ENCODE results near the gene ATG9B. TPM values are rescaled to one million over a fixed set of nuclear protein-coding genes. Genes with fewer than 3 reads are reported as not detected.

Gene ATG9B
- total and polyA plus RNA-seq, 9 of the 15 experiments (the other 6 are each of a cell fraction or from before 2014, with no cell fraction given): 0.29 to 8.0 (median 2.1) TPM

DNA sequence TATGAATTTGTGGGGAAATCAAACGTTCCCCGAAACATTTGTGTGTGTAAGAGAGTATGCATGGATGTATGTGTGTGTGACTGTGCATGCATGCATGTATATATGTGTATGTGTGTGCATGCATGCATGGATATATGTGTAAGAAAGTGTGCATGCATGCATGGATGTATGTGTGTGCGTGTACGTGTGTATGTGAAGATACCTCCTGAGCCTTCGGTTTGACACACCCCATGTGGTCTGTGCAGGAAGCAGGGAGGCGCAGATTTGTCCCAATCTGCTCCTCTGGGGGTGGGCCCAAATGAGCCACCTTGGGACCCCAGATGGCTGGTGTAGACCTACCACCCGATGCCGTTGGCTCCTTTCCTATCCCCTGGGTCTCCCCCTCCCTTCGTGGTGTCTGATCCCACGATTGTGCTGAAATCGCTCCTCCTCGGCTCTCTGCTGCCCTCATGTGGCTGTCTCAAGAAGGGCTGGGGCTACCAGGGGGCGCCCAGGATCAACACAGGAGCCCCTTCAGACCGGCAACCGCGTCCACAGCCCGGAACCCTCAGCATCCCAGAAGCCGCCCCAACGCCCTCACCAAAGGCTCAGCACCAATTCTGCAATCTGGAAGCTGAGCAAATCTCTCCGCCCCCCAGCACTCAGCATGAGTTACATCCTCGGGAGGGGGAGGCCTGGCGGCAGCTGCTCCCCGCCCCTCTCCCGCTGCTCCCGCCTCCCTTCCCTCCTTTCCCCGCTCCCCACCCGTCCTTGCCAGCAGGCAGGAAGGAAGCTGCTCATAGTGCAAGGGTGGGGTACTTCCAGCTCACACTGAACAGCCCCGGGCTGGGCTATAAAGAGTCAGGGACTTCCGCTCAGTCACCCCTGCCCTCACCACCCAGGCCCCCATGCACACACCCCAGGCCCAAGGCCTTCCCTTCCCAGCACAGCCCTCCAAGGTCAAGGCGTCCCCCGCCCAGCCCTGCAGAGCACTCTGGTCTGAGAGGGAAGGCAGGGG, 35.8 kb downstream of the ATG9B start (continued):
- TF ChIP-seq TGIF2 (CRISPR knock-in tag; IDR thresholded peaks at IDR 0.05): no peak
- peak; percentile 31; the same call in 1 of the 2 replicates for TF ChIP-seq ARID1B (IDR thresholded peaks at IDR 0.05)
- TF ChIP-seq, protein P1, sequence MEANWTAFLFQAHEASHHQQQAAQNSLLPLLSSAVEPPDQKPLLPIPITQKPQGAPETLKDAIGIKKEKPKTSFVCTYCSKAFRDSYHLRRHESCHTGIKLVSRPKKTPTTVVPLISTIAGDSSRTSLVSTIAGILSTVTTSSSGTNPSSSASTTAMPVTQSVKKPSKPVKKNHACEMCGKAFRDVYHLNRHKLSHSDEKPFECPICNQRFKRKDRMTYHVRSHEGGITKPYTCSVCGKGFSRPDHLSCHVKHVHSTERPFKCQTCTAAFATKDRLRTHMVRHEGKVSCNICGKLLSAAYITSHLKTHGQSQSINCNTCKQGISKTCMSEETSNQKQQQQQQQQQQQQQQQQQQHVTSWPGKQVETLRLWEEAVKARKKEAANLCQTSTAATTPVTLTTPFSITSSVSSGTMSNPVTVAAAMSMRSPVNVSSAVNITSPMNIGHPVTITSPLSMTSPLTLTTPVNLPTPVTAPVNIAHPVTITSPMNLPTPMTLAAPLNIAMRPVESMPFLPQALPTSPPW (CRISPR knock-in tag; IDR thresholded peaks at IDR 0.05): peak; percentile 86
- TF ChIP-seq, protein P2, sequence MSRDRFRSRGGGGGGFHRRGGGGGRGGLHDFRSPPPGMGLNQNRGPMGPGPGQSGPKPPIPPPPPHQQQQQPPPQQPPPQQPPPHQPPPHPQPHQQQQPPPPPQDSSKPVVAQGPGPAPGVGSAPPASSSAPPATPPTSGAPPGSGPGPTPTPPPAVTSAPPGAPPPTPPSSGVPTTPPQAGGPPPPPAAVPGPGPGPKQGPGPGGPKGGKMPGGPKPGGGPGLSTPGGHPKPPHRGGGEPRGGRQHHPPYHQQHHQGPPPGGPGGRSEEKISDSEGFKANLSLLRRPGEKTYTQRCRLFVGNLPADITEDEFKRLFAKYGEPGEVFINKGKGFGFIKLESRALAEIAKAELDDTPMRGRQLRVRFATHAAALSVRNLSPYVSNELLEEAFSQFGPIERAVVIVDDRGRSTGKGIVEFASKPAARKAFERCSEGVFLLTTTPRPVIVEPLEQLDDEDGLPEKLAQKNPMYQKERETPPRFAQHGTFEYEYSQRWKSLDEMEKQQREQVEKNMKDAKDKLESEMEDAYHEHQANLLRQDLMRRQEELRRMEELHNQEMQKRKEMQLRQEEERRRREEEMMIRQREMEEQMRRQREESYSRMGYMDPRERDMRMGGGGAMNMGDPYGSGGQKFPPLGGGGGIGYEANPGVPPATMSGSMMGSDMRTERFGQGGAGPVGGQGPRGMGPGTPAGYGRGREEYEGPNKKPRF (IDR thresholded peaks at IDR 0.05; ENCODE audit: low read depth, low read length): no peak
- peak; percentile 60; the same call in 1 of the 2 replicates for TF ChIP-seq SMARCE1 (IDR thresholded peaks at IDR 0.05)
- no peak for TF ChIP-seq MECOM (CRISPR knock-in tag; IDR thresholded peaks at IDR 0.05)
- TF ChIP-seq, protein P3, sequence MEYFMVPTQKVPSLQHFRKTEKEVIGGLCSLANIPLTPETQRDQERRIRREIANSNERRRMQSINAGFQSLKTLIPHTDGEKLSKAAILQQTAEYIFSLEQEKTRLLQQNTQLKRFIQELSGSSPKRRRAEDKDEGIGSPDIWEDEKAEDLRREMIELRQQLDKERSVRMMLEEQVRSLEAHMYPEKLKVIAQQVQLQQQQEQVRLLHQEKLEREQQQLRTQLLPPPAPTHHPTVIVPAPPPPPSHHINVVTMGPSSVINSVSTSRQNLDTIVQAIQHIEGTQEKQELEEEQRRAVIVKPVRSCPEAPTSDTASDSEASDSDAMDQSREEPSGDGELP (CRISPR knock-in tag; IDR thresholded peaks at IDR 0.05; ENCODE audit: borderline replicate concordance): peak; percentile 68; the same call in 1 of the 2 replicates
- TF ChIP-seq TRIM25 (IDR thresholded peaks at IDR 0.05; ENCODE audit: borderline replicate concordance): peak; percentile 27; the same call in 1 of the 2 replicates
- peak; percentile 59; the same call in 1 of the 2 replicates for TF ChIP-seq MIER1 (IDR thresholded peaks at IDR 0.05; ENCODE audit: low read depth)
- TF ChIP-seq ETV5 (CRISPR knock-in tag; IDR thresholded peaks at IDR 0.05; ENCODE audit: low read depth): peak; percentile 74; the same call in 1 of the 2 replicates
- no peak for TF ChIP-seq SREBF1 (IDR thresholded peaks at IDR 0.05; ENCODE audit: borderline replicate concordance, low read depth, low read length)
- peak; percentile 95 to 96 for TF ChIP-seq RAD21 (CRISPR knock-in tag; conservative IDR thresholded peaks at IDR 0.05 in 1 of 2, IDR thresholded peaks at IDR 0.05 in 1 of 2)
- TF ChIP-seq CEBPB (tag; IDR thresholded peaks at IDR 0.05): no peak; the same call in 1 of the 2 replicates
- TF ChIP-seq SIN3B (IDR thresholded peaks at IDR 0.05; ENCODE audit: low read depth): 0 out of 2 replicates have a peak, but pooled peaks have one; percentile 33
